OCI-LY3 (cell line): ENCODE data around the gene SRPK3.

Experiments used
- H2AFZ ChIP-seq: fragments of 200-600, 300-600 bp; shearing (Covaris generic); 2 replicates; pipeline ENCODE4 v1.6.0; 2014; ENCODE audit warnings: antibody characterized with exemption, low read depth, low read length
- H3K27ac ChIP-seq: fragments of 200-600, 300-600 bp; sonication (generic); 2 replicates; pipeline ENCODE4 v1.5.1; 2014; ENCODE audit warnings: mild to moderate bottlenecking, low read length, moderate library complexity, mixed read lengths
- H3K27me3 ChIP-seq: fragments of 200-600, 300-600 bp; sonication (generic); 2 replicates; pipeline ENCODE4 v1.6.1; 2014; ENCODE audit warnings: low read depth, low read length, mixed read lengths
- H3K36me3 ChIP-seq: fragments of 200-600, 300-600 bp; sonication (generic); replicated peaks from 2 replicates; pipeline ENCODE3; 2014; ENCODE audit warnings: low read depth, low read length, mixed read lengths
- H3K4me1 ChIP-seq: fragments of 300-600, 200-600 bp; sonication (generic); 2 replicates; pipeline ENCODE4 v1.6.1; 2014; ENCODE audit warnings: low read length, mixed read lengths
- H3K4me2 ChIP-seq: fragments of 200-600, 300-600 bp; sonication (generic); 2 replicates; pipeline ENCODE4 v1.6.1; 2014; ENCODE audit warnings: low read length, mixed read lengths
- H3K4me3 ChIP-seq: fragments of 300-600, 200-600 bp; sonication (generic); 2 replicates; pipeline ENCODE4 v1.5.1; 2014; ENCODE audit warnings: antibody characterized with exemption, mild to moderate bottlenecking, low read length, moderate library complexity
- H3K79me2 ChIP-seq: fragments of 300-600, 200-600 bp; shearing (Covaris generic); 2 replicates; pipeline ENCODE4 v1.6.1; 2014; ENCODE audit warnings: mild to moderate bottlenecking, low read length, mixed read lengths
- H3K9ac ChIP-seq: fragments of 300-600, 200-600 bp; shearing (Covaris generic); 2 replicates; pipeline ENCODE4 v1.6.0; 2014; ENCODE audit warnings: mild to moderate bottlenecking, low read length, moderate library complexity
- H3K9me3 ChIP-seq: fragments of 200-600, 300-600 bp; shearing (Covaris generic); 2 replicates; pipeline ENCODE4 v1.6.1; 2014; ENCODE audit warnings: low read length, mixed read lengths; ENCODE audit not compliant: insufficient read depth
- H4K20me1 ChIP-seq: fragments of 200-600, 300-600 bp; sonication (generic); 2 replicates; pipeline ENCODE4 v1.6.1; 2016; ENCODE audit warnings: low read length, mixed read lengths; ENCODE audit not compliant: insufficient read depth
- EZH2phosphoT487 ChIP-seq: fragments of 200-600 bp; shearing (Covaris generic); IDR thresholded peaks from 2 replicates; pipeline ENCODE4 v1.6.1; 2018; ENCODE audit warnings: antibody characterized with exemption, mixed run types, low read depth
- TF ChIP-seq, protein P1 (sequence below): fragments of 200-600, 300-600 bp; sonication (generic); IDR thresholded peaks from 2 replicates; pipeline ENCODE4 v1.5.1; 2014; ENCODE audit warnings: antibody characterized with exemption, low read length, low read depth

The SRPK3 gene

DNA sequence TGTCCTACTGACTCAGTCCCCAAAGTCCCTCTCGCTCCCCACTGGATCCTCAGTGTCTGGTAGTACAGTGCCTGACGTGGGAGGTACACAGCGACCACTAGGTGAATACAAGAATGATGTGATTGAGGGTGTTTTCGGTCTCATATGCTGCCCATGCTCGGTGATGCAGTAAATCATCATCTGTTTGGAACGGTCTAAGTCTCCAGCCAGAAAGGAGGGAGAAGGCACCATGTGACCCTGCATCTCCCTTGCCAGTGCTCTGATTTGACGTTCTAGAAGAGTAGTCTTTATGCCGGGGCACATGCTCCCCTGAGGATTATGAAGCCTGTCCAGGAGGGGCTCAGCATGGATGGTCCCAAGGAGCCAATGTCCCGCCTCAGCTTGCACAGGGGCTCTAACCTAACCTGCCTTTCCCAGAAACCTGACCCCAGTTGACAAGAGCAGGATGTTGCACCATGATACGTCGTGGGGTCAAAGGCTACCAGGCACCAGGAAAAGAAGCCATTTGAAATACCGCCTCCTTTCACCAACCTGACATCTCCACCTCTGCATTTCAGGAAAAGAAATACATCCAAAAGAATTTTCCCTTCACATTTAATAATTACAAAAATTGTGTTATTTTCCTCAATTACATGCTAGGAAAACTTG, 30.6 kb upstream of the SRPK3 start:
- Histone ChIP-seq H3K27ac (no peak overlapping the region), H3K4me3 (no peak overlapping the region), H4K20me1 (no peaks in the 10 kb centered on the region), H3K27me3 (peaks cover 8% of the 10 kb centered on the region), H3K9ac (no peak overlapping the region), H3K79me2 (no peaks in the 10 kb centered on the region), H3K4me1 (no peaks in the 10 kb centered on the region), H3K36me3 (no peaks in the 10 kb centered on the region), H3K9me3 (no peaks in the 10 kb centered on the region), H2AFZ (no peak overlapping the region), H3K4me2 (no peak overlapping the region)
- TF ChIP-seq, protein P1, sequence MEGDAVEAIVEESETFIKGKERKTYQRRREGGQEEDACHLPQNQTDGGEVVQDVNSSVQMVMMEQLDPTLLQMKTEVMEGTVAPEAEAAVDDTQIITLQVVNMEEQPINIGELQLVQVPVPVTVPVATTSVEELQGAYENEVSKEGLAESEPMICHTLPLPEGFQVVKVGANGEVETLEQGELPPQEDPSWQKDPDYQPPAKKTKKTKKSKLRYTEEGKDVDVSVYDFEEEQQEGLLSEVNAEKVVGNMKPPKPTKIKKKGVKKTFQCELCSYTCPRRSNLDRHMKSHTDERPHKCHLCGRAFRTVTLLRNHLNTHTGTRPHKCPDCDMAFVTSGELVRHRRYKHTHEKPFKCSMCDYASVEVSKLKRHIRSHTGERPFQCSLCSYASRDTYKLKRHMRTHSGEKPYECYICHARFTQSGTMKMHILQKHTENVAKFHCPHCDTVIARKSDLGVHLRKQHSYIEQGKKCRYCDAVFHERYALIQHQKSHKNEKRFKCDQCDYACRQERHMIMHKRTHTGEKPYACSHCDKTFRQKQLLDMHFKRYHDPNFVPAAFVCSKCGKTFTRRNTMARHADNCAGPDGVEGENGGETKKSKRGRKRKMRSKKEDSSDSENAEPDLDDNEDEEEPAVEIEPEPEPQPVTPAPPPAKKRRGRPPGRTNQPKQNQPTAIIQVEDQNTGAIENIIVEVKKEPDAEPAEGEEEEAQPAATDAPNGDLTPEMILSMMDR: no peak
- no peak for TF ChIP-seq EZH2phosphoT487

- Histone ChIP-seq H3K27ac (no peak overlapping the region), H2AFZ (no peak overlapping the region), H3K36me3 (no peaks in the 10 kb centered on the region), H3K79me2 (no peaks in the 10 kb centered on the region), H3K9me3 (no peaks in the 10 kb centered on the region), H4K20me1 (no peaks in the 10 kb centered on the region), H3K9ac (no peak overlapping the region), H3K4me3 (no peak overlapping the region), H3K27me3 (peaks cover 12% of the 10 kb centered on the region), H3K4me1 (no peaks in the 10 kb centered on the region), H3K4me2 (no peak overlapping the region)
- TF ChIP-seq, protein P1: no peak
- no peak for TF ChIP-seq EZH2phosphoT487
Measured at GRCh38 chrX:153755136-153755535, 25.7 kb upstream of the SRPK3 start.

- Histone ChIP-seq H3K4me1 (peaks cover 13% of the 10 kb centered on the region; the same call in 1 of the 2 replicates), H3K4me2 (no peak overlapping the region), H3K9ac (no peak overlapping the region), H3K9me3 (no peaks in the 10 kb centered on the region), H4K20me1 (no peaks in the 10 kb centered on the region), H3K27me3 (no peaks in the 10 kb centered on the region), H2AFZ (no peak overlapping the region), H3K79me2 (no peaks in the 10 kb centered on the region), H3K27ac (no peak overlapping the region), H3K36me3 (no peaks in the 10 kb centered on the region), H3K4me3 (no peak overlapping the region)
- no peak for TF ChIP-seq EZH2phosphoT487
- TF ChIP-seq, protein P1: no peak
Measured at GRCh38 chrX:153761863-153762262, 19.0 kb upstream of the SRPK3 start.

DNA sequence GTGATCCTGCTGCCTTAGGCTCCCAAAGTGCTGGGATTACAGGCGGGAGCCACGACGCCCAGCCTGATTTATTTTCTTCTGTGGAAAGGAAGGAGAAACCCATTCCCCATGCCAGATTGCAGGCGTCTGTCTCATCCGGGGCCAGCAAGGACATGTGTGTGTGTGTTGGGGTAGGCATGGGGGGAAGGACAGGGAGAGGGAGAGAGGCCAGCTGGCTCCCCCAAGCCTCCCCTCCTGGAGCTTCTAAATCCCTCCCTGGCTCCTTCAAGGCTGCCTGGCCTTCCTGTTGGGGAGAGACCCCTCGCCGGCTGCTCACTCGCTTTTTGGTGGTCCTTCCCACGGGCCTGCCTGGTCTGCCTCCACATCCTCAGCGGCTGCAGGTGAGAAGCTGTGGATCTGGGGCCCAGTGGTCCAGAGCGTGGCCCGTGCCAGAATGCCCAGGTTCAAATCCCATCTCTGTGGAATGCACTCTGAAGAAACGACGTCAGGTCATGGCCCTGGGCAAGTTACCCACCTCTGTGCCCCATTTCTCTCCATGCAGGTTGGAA, 18.1 kb upstream of the SRPK3 start:
- Histone ChIP-seq H3K79me2 (no peaks in the 10 kb centered on the region), H3K4me2 (no peak overlapping the region), H3K27me3 (no peaks in the 10 kb centered on the region), H3K27ac (no peak overlapping the region), H3K4me3 (no peak overlapping the region), H3K9me3 (no peaks in the 10 kb centered on the region), H3K9ac (no peak overlapping the region), H4K20me1 (no peaks in the 10 kb centered on the region), H3K4me1 (peaks cover 13% of the 10 kb centered on the region; the same call in 1 of the 2 replicates), H2AFZ (no peak overlapping the region), H3K36me3 (no peaks in the 10 kb centered on the region)
- TF ChIP-seq, protein P1: no peak
- no peak for TF ChIP-seq EZH2phosphoT487
